ENCODE results near the gene COL19A1.

The COL19A1 gene

GRCh38 chr6:70246118-70246517 is 379.8 kb downstream of the COL19A1 start:
- Mint-ChIP-seq H3K4me1 (peaks cover 11% of the 10 kb centered on the region), H3K9me3 (no peaks in the 10 kb centered on the region), H3K27me3 (ENCODE audit: low read depth, poor library complexity) (peaks cover 12% of the 10 kb centered on the region), H3K4me3 (no peak overlapping the region), H3K27ac (no peak overlapping the region), H3K36me3 (ENCODE audit: low read depth) (no peaks in the 10 kb centered on the region)
- TF ChIP-seq CTCF (IDR thresholded peaks at IDR 0.05): no peak
- DNase-seq: no peak

- no peaks in the 10 kb centered on the region for H3K9me3 Mint-ChIP-seq
- peaks cover 6% of the 10 kb centered on the region for H3K27me3 Mint-ChIP-seq (ENCODE audit: low read depth, poor library complexity)
- no peaks in the 10 kb centered on the region for H3K4me1 Mint-ChIP-seq
- no peak overlapping the region for H3K27ac Mint-ChIP-seq
- no peaks in the 10 kb centered on the region for H3K36me3 Mint-ChIP-seq (ENCODE audit: low read depth)
- no peak overlapping the region for H3K4me3 Mint-ChIP-seq
- DNase-seq: no peak
- TF ChIP-seq CTCF (IDR thresholded peaks at IDR 0.05): no peak
Observed at GRCh38 chr6:70252604-70253003, 386.2 kb downstream of the COL19A1 start.

GRCh38 chr6:70253923-70254322 is 387.6 kb downstream of the COL19A1 start:
- Mint-ChIP-seq H3K4me1 (no peaks in the 10 kb centered on the region), H3K4me3 (no peak overlapping the region), H3K9me3 (no peaks in the 10 kb centered on the region), H3K27me3 (ENCODE audit: low read depth, poor library complexity) (peaks cover 6% of the 10 kb centered on the region), H3K27ac (no peak overlapping the region), H3K36me3 (ENCODE audit: low read depth) (no peaks in the 10 kb centered on the region)
- no peak for DNase-seq
- no peak for TF ChIP-seq CTCF (IDR thresholded peaks at IDR 0.05)

GRCh38 chr6:70254784-70255183 is 388.4 kb downstream of the COL19A1 start:
- H3K4me3 Mint-ChIP-seq: no peak overlapping the region
- H3K36me3 Mint-ChIP-seq (ENCODE audit: low read depth): no peaks in the 10 kb centered on the region
- H3K9me3 Mint-ChIP-seq: no peaks in the 10 kb centered on the region
- TF ChIP-seq CTCF (IDR thresholded peaks at IDR 0.05): no peak
- DNase-seq: no peak
- H3K4me1 Mint-ChIP-seq: no peaks in the 10 kb centered on the region
- H3K27me3 Mint-ChIP-seq (ENCODE audit: low read depth, poor library complexity): peaks cover 4% of the 10 kb centered on the region
- H3K27ac Mint-ChIP-seq: no peak overlapping the region

GRCh38 chr6:70257768-70258273 is 391.5 kb downstream of the COL19A1 start:
- H3K27ac Mint-ChIP-seq: no peak overlapping the region

More at GRCh38 chr6:70257768-70258273, 391.5 kb downstream of the COL19A1 start:
- TF ChIP-seq CTCF (IDR thresholded peaks at IDR 0.05): no peak
- no peaks in the 10 kb centered on the region for H3K36me3 Mint-ChIP-seq (ENCODE audit: low read depth)
- no peak for DNase-seq
- H3K27me3 Mint-ChIP-seq (ENCODE audit: low read depth, poor library complexity): peaks cover 4% of the 10 kb centered on the region
- no peaks in the 10 kb centered on the region for H3K4me1 Mint-ChIP-seq
- H3K9me3 Mint-ChIP-seq: no peaks in the 10 kb centered on the region
- no peak overlapping the region for H3K4me3 Mint-ChIP-seq
